Activated T-cell treated with anti-CD3 and anti-CD28 coated beads for 24 hours (primary cell): ENCODE measurements around the gene KIF20B.
A peak's percentile ranks its signal among the peaks of the same experiment; 100 is the strongest.

Experiments used
- DNase-seq: peaks from one replicate; pipeline ENCODE4 v3.0.0-alpha.2; 2020; ENCODE audit warnings: low read depth

The KIF20B gene

GRCh38 chr10:89701242-89702120, at the start of gene KIF20B:
Gene KIF20B, plus strand, starts transcription at chr10:89701590. Its CDS starts 3,705 bp downstream, at chr10:89705295.
- peak; percentile 93 for DNase-seq

- no peak for DNase-seq
Measured at GRCh38 chr10:89651916-89652573, 49.3 kb upstream of the KIF20B start.

GRCh38 chr10:89652806-89653370, 48.5 kb upstream of the KIF20B start:
- no peak for DNase-seq

- DNase-seq: no peak
Measured at GRCh38 chr10:89653410-89653869, 48.0 kb upstream of the KIF20B start.

- no peak for DNase-seq
Measured at GRCh38 chr10:89655722-89656121, 45.7 kb upstream of the KIF20B start.

- DNase-seq: no peak
Measured at GRCh38 chr10:89657302-89657701, 44.1 kb upstream of the KIF20B start.

GRCh38 chr10:89659143-89660131, 42.0 kb upstream of the KIF20B start:
- no peak for DNase-seq

- no peak for DNase-seq
Measured at GRCh38 chr10:89662596-89662995, 38.8 kb upstream of the KIF20B start.

GRCh38 chr10:89663144-89663543, 38.2 kb upstream of the KIF20B start:
- no peak for DNase-seq

- no peak for DNase-seq
Measured at GRCh38 chr10:89664203-89664602, 37.2 kb upstream of the KIF20B start.

- DNase-seq: no peak
Measured at GRCh38 chr10:89665302-89665701, 36.1 kb upstream of the KIF20B start.

GRCh38 chr10:89666138-89666537, 35.3 kb upstream of the KIF20B start:
- no peak for DNase-seq

- no peak for DNase-seq
Measured at GRCh38 chr10:89668386-89669071, 32.9 kb upstream of the KIF20B start.

- DNase-seq: no peak
Measured at GRCh38 chr10:89669985-89670384, 31.4 kb upstream of the KIF20B start.

- no peak for DNase-seq
Measured at GRCh38 chr10:89670926-89671325, 30.5 kb upstream of the KIF20B start.

- no peak for DNase-seq
Measured at GRCh38 chr10:89677341-89677740, 24.0 kb upstream of the KIF20B start.

- DNase-seq: no peak
Measured at GRCh38 chr10:89679986-89680385, 21.4 kb upstream of the KIF20B start.

- DNase-seq: no peak
Measured at GRCh38 chr10:89683883-89684282, 17.5 kb upstream of the KIF20B start.

- DNase-seq: no peak
Measured at GRCh38 chr10:89684604-89685003, 16.8 kb upstream of the KIF20B start.

- no peak for DNase-seq
Measured at GRCh38 chr10:89685936-89686335, 15.5 kb upstream of the KIF20B start.

- DNase-seq: no peak
Measured at GRCh38 chr10:89690027-89690426, 11.4 kb upstream of the KIF20B start.
